ENCODE measurements around the gene OLFM2.
"Not testable (repeated sequence)": the region's sequence is repeated elsewhere in the genome, so short reads cannot be mapped to it uniquely, and the experiment has no call there.

Gene OLFM2

GRCh38 chr19:9857920-9858746 is 78.2 kb downstream of the OLFM2 start:
- DNase-seq: peak; percentile 53

GRCh38 chr19:9857076-9857721 is 79.1 kb downstream of the OLFM2 start:
- DNase-seq: no peak

GRCh38 chr19:9856609-9857008 is 79.7 kb downstream of the OLFM2 start:
- no peak for DNase-seq

- no peak for DNase-seq
Measured at GRCh38 chr19:9854282-9854846, 82.0 kb downstream of the OLFM2 start.

GRCh38 chr19:9850235-9850959 is 85.9 kb downstream of the OLFM2 start:
- DNase-seq: no peak

- DNase-seq: no peak
Measured at GRCh38 chr19:9849791-9850190, 86.5 kb downstream of the OLFM2 start.

GRCh38 chr19:9848762-9849161 is 87.6 kb downstream of the OLFM2 start:
- no peak for DNase-seq

- peak; percentile 54 for DNase-seq
Measured at GRCh38 chr19:9848060-9848459, 88.3 kb downstream of the OLFM2 start.

- peak; percentile 36 for DNase-seq
Measured at GRCh38 chr19:9847087-9847671, 89.1 kb downstream of the OLFM2 start.

- not testable (repeated sequence) for DNase-seq
Measured at GRCh38 chr19:9843626-9844273, 92.6 kb downstream of the OLFM2 start.

- no peak for DNase-seq
Measured at GRCh38 chr19:9842834-9843625, 93.3 kb downstream of the OLFM2 start.

- DNase-seq: no peak
Measured at GRCh38 chr19:9839415-9839814, 96.9 kb downstream of the OLFM2 start.

- DNase-seq: no peak
Measured at GRCh38 chr19:9838324-9838723, 98.0 kb downstream of the OLFM2 start.

- no peak for DNase-seq
Measured at GRCh38 chr19:9836021-9836420, 100.3 kb downstream of the OLFM2 start.

GRCh38 chr19:9835507-9835949 is 100.8 kb downstream of the OLFM2 start:
- no peak for DNase-seq

GRCh38 chr19:9834726-9835506 is 101.4 kb downstream of the OLFM2 start, which contains the start of gene PIN1:
Gene PIN1, plus strand, starts transcription at chr19:9835318. Its CDS starts 27 bp downstream, at chr19:9835345.
- DNase-seq: peak; percentile 100

GRCh38 chr19:9834307-9834725 is 102.0 kb downstream of the OLFM2 start:
- no peak for DNase-seq

- no peak for DNase-seq
Measured at GRCh38 chr19:9828551-9829063, 107.7 kb downstream of the OLFM2 start.

GRCh38 chr19:9827289-9828238 is 108.8 kb downstream of the OLFM2 start, which contains the start of gene UBL5:
Gene UBL5, plus strand, starts transcription at chr19:9827918. Its CDS starts 420 bp downstream, at chr19:9828338.
- peak; percentile 92 for DNase-seq
